ENCODE data around the gene NCAPG2.

DNA sequence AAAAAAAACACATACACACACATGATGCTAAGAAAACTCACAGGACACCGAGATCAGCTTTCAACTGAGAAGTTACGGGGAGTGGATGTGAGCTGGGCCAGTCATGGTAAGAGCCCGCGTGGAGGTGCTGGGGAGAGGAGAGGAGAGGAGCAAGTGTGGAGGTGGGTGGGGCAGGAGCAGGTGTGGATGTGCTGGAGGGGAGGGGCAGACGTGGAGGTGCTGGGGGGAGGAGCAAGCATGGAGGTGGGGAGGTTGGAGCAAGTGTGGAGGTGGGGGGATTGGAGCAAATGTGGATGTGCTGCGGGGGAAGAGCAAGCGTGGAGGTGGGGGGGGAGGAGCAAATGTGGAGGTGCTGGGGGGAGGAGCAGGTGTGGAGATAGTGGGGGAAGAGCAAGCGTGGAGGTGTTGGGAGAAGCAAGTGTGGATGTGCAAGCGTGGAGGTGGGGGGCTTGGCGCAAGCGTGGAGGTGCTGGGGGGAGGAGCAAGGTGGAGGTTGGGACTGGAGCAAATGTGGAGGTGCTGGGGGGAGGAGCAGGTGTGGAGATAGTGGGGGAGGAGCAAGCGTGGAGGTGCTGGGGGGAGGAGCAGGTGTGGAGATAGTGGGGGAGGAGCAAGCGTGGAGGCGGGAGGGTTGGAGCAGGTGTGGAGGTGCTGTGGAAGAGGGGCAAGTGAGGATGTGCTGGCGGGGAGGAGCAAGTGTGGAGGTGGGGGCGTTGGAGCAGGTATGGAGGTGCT is 24.5 kb upstream of the NCAPG2 start:
- TF ChIP-seq, protein P1, sequence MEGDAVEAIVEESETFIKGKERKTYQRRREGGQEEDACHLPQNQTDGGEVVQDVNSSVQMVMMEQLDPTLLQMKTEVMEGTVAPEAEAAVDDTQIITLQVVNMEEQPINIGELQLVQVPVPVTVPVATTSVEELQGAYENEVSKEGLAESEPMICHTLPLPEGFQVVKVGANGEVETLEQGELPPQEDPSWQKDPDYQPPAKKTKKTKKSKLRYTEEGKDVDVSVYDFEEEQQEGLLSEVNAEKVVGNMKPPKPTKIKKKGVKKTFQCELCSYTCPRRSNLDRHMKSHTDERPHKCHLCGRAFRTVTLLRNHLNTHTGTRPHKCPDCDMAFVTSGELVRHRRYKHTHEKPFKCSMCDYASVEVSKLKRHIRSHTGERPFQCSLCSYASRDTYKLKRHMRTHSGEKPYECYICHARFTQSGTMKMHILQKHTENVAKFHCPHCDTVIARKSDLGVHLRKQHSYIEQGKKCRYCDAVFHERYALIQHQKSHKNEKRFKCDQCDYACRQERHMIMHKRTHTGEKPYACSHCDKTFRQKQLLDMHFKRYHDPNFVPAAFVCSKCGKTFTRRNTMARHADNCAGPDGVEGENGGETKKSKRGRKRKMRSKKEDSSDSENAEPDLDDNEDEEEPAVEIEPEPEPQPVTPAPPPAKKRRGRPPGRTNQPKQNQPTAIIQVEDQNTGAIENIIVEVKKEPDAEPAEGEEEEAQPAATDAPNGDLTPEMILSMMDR (conservative IDR thresholded peaks at IDR 0.05; ENCODE audit: low read length) = no peak
- no peak for TF ChIP-seq EZH2phosphoT487 (IDR thresholded peaks at IDR 0.05; ENCODE audit: borderline replicate concordance)

Data from Loucy (cell line).